Parathyroid adenoma (tissue), 2 donors: ENCODE data around the gene TMTC2.

Source experiments
- H2AFZ ChIP-seq: fragments of 300-600 bp; sonication (generic); one replicate; pipeline ENCODE4 v1.7.0; 2017; ENCODE audit warnings: antibody characterized with exemption, mild to moderate bottlenecking
- H3K27ac ChIP-seq: fragments of 300-600 bp; sonication (generic); one replicate; pipeline ENCODE4 v1.7.0; 2017
- H3K27me3 ChIP-seq: fragments of 300-600 bp; sonication (generic); one replicate; pipeline ENCODE4 v1.7.0; 2017; ENCODE audit warnings: low read length; ENCODE audit not compliant: control insufficient read depth, insufficient read depth
- H3K36me3 ChIP-seq: fragments of 300-600 bp; sonication (generic); one replicate; pipeline ENCODE4 v1.7.0; 2017; ENCODE audit warnings: low read length; ENCODE audit not compliant: control insufficient read depth, insufficient read depth
- H3K4me1 ChIP-seq: fragments of 300-600 bp; sonication (generic); one replicate; pipeline ENCODE4 v1.7.0; 2017; ENCODE audit warnings: control low read depth
- H3K4me2 ChIP-seq: fragments of 300-600 bp; sonication (generic); one replicate; pipeline ENCODE4 v1.7.0; 2017; ENCODE audit warnings: low read length
- H3K4me3 ChIP-seq: fragments of 300-600 bp; sonication (generic); one replicate; pipeline ENCODE4 v1.7.0; 2017; ENCODE audit warnings: low read depth, low read length
- H3K79me2 ChIP-seq: fragments of 300-600 bp; sonication (generic); one replicate; pipeline ENCODE4 v1.7.0; 2017; ENCODE audit warnings: control low read depth
- H3K9ac ChIP-seq: fragments of 300-600 bp; sonication (generic); one replicate; pipeline ENCODE4 v1.7.0; 2017; ENCODE audit warnings: mild to moderate bottlenecking
- H3K9me3 ChIP-seq: fragments of 300-600 bp; sonication (generic); one replicate; pipeline ENCODE4 v1.7.0; 2017; ENCODE audit warnings: low read length; ENCODE audit not compliant: control insufficient read depth
- TF ChIP-seq, protein P1 (sequence below): fragments of 300-600 bp; sonication (generic); IDR thresholded peaks from one replicate; pipeline ENCODE4 v1.7.0; 2017; ENCODE audit warnings: antibody characterized with exemption, mild to moderate bottlenecking
- donor health status: primary hyperparathyroidism.

TMTC2 gene

DNA sequence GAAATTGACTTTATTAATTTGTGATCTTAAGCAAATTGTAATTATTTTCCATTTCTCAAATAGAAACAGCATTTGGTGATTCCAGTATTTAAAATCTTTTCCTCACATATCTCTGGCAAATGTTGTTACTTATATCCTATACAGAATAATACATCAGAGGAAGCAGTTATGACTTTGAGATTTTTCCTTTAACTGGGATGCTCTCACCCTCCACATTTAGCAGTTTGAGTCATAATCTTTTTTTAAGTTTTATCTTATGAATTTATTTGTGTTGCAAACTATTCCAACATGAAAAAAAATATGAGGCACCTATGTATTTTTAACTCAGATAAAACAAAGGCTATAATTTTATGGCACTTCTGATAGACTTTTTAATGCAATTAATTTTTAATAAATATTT lies 311.8 kb downstream of the TMTC2 start:
- H3K79me2 ChIP-seq, result no peaks in the 10 kb centered on the region
- H3K4me1 ChIP-seq, result no peaks in the 10 kb centered on the region
- H3K36me3 ChIP-seq, result no peaks in the 10 kb centered on the region
- no peak overlapping the region for H3K4me3 ChIP-seq
- H3K27me3 ChIP-seq, result no peaks in the 10 kb centered on the region
- H2AFZ ChIP-seq, result no peak overlapping the region
- no peak overlapping the region for H3K4me2 ChIP-seq
- H3K9ac ChIP-seq, result no peak overlapping the region
- no peak overlapping the region for H3K27ac ChIP-seq
- H3K9me3 ChIP-seq, result no peaks in the 10 kb centered on the region
- TF ChIP-seq, protein P1, sequence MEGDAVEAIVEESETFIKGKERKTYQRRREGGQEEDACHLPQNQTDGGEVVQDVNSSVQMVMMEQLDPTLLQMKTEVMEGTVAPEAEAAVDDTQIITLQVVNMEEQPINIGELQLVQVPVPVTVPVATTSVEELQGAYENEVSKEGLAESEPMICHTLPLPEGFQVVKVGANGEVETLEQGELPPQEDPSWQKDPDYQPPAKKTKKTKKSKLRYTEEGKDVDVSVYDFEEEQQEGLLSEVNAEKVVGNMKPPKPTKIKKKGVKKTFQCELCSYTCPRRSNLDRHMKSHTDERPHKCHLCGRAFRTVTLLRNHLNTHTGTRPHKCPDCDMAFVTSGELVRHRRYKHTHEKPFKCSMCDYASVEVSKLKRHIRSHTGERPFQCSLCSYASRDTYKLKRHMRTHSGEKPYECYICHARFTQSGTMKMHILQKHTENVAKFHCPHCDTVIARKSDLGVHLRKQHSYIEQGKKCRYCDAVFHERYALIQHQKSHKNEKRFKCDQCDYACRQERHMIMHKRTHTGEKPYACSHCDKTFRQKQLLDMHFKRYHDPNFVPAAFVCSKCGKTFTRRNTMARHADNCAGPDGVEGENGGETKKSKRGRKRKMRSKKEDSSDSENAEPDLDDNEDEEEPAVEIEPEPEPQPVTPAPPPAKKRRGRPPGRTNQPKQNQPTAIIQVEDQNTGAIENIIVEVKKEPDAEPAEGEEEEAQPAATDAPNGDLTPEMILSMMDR, result no peak

DNA sequence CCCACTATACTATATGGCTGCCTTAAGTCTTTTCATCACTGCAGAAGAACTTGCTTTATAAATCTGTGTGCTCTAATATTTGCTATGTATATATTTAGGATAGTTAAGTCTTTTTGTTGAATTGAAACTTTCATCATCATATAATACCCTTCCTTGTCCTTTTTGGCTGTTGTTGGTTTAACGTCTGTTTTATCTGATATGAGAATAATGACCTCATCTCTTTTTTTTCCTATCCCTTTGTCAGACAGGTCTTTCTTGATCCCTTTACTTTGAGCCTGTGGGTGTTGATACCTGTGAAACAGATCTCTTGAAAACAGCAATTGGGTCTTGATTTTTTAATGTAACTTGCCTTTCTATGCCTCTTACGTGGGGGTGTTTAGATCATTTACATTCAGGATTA lies 316.3 kb downstream of the TMTC2 start:
- Histone ChIP-seq H3K9ac (no peak overlapping the region), H3K4me3 (no peak overlapping the region), H3K27ac (no peak overlapping the region), H3K27me3 (no peaks in the 10 kb centered on the region), H3K36me3 (no peaks in the 10 kb centered on the region), H3K9me3 (peaks cover 5% of the 10 kb centered on the region), H3K79me2 (no peaks in the 10 kb centered on the region), H2AFZ (no peak overlapping the region), H3K4me2 (no peak overlapping the region), H3K4me1 (no peaks in the 10 kb centered on the region)
- TF ChIP-seq, protein P1, result no peak

- Histone ChIP-seq H3K4me1 (no peaks in the 10 kb centered on the region), H3K79me2 (no peaks in the 10 kb centered on the region), H2AFZ (no peak overlapping the region), H3K9me3 (peaks cover 9% of the 10 kb centered on the region), H3K4me3 (no peak overlapping the region), H3K27ac (no peak overlapping the region), H3K36me3 (no peaks in the 10 kb centered on the region), H3K27me3 (no peaks in the 10 kb centered on the region), H3K4me2 (no peak overlapping the region), H3K9ac (no peak overlapping the region)
- TF ChIP-seq, protein P1, result no peak
These were observed 319.0 kb downstream of the TMTC2 start for GRCh38 chr12:83005534-83006197.

DNA sequence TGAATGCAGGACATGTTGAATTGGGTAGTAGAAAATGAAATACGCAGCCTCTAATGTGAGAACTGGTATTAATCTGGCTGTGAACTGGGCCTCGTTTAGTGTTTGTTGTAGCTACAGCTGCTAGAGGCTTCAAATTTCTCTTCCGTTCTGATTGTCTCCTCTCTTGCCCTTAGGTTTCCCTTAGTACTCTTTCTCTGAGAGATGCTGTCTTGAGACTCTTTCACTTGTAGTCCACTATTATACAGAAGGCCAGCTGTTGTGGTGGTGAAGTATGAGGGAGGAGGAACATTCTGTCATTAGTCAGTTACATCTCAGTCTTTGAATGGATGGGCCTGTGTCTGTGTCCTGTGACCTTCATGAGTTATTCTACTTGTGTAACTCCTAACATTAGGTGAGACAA lies 322.0 kb downstream of the TMTC2 start:
- H3K4me3 ChIP-seq, result no peak overlapping the region
- no peaks in the 10 kb centered on the region for H3K4me1 ChIP-seq
- no peaks in the 10 kb centered on the region for H3K79me2 ChIP-seq
- no peak overlapping the region for H2AFZ ChIP-seq
- no peak overlapping the region for H3K4me2 ChIP-seq
- peaks cover 9% of the 10 kb centered on the region for H3K9me3 ChIP-seq
- H3K9ac ChIP-seq, result no peak overlapping the region
- TF ChIP-seq, protein P1, result no peak
- no peaks in the 10 kb centered on the region for H3K27me3 ChIP-seq
- no peaks in the 10 kb centered on the region for H3K36me3 ChIP-seq
- no peak overlapping the region for H3K27ac ChIP-seq

DNA sequence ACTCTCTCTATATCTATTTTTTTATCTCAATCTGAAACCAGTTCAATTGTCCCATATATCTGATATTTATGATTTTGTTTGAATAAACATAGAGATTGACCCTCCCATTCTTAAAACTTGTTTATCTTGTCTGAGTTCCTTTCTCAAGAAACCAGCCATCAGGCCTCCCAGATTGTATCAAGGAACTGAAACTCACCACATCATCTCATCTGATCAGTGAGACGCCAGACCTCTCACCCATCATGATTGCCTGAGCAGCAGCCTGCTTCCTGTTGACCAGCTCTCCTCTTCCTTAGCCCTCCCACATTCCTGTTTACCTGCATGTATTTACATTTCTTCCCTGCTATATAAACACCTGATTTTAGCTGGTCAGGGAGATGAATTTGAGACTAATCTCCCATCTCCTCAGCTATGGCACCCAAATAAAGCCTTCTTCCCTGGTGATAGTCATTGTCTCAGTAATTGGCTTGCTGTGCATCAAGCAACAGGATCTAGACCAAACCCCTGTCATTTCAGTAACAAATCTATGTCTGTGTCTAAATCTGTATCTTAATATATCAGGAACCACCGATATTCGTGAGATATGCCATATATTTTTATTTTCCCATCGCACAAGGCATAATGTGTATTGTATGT lies 323.6 kb downstream of the TMTC2 start:
- no peaks in the 10 kb centered on the region for H3K27me3 ChIP-seq
- no peaks in the 10 kb centered on the region for H3K79me2 ChIP-seq
- TF ChIP-seq, protein P1, result no peak
- no peaks in the 10 kb centered on the region for H3K36me3 ChIP-seq
- H3K9ac ChIP-seq, result no peak overlapping the region
- H3K9me3 ChIP-seq, result peaks cover 9% of the 10 kb centered on the region
- no peak overlapping the region for H3K27ac ChIP-seq
- H3K4me2 ChIP-seq, result no peak overlapping the region
- H3K4me1 ChIP-seq, result no peaks in the 10 kb centered on the region
- H3K4me3 ChIP-seq, result no peak overlapping the region
- H2AFZ ChIP-seq, result no peak overlapping the region
